Body of pancreas (tissue), 4 donors: Measurements from ENCODE around the gene P2RX3. TPM values are rescaled to one million over a fixed set of nuclear protein-coding genes. Genes with fewer than 3 reads are reported as not detected.
"Not testable (repeated sequence)": the region's sequence is repeated elsewhere in the genome, so short reads cannot be mapped to it uniquely, and the experiment has no call there.

Experiments
- ATAC-seq: fragments of 150-250 bp; one replicate; pipeline ENCODE4 v1.9.1; 2016
- DNase-seq, 4 donors: peaks; one replicate each; pipeline ENCODE4 v3.0.0-alpha.2; 2019
- H3K27ac ChIP-seq, 4 donors: fragments of 200-600 bp; sonication (generic); 1 replicate in 3 of 4; 2 replicates in 1 of 4; pipeline versions ENCODE4 v1.5.1 to v1.6.1; 2016 to 2019; ENCODE audit warnings: mild to moderate bottlenecking in 1 of 4, mixed read lengths in 1 of 4, moderate library complexity in 1 of 4
- H3K27me3 ChIP-seq, 2 donors: fragments of 200-600 bp; sonication (generic); one replicate each; pipeline ENCODE4 v1.6.0; 2016; ENCODE audit warnings: mild to moderate bottlenecking in 1 of 2
- H3K36me3 ChIP-seq, 2 donors: fragments of 200-600 bp; sonication (generic); replicated peaks in 1 of 2; 2 replicates each; pipeline ENCODE4 v1.5.1; 2016; ENCODE audit warnings: low read depth in 2 of 2; ENCODE audit not compliant: insufficient read depth in 1 of 2
- H3K4me1 ChIP-seq: fragments of 200-600 bp; sonication (generic); one replicate; pipeline ENCODE4 v1.6.0; 2016
- H3K4me3 ChIP-seq, 2 donors: fragments of 200-600 bp; sonication (generic); 1 replicate in 1 of 2; 2 replicates in 1 of 2; pipeline ENCODE4 v1.5.1; 2016 to 2019
- H3K9me3 ChIP-seq, 3 donors: fragments of 200-600 bp; sonication (generic); 1 replicate in 2 of 3; 2 replicates in 1 of 3; pipeline ENCODE4 v1.5.1; 2016
- POLR2A ChIP-seq, 3 donors: fragments of 450-650 bp; IDR thresholded peaks; one replicate each; pipeline ENCODE4 v1.6.1; 2016; ENCODE audit warnings: antibody characterized with exemption in 3 of 3, mild to moderate bottlenecking in 2 of 3
- WGBS, 2 donors: methylation state at CpG; one replicate each; pipeline ENCODE4 v1.1.5; 2017; 5-methylcytosine and 5-hydroxymethylcytosine counted together
- intact Hi-C: fragments of 100-400 bp; cut with DNase I; formaldehyde crosslinking; loops from one replicate; pipeline ENCODE4 v1.15.1; 2023
- total RNA-seq, 2 donors: library from RNA; depleted of rRNA; stranded (reverse); fragments of >200 nt; gene quantifications; one replicate each; pipeline ENCODE4 v1.1.0, GENCODE V29; 2016
- TF ChIP-seq, protein P1 (sequence below), 7 experiments: fragments of 450-650 bp in 4 of 7; fragments of 200-600 bp in 3 of 7; sonication (generic) in 3 of 7; IDR thresholded peaks; one replicate each; pipeline ENCODE4 v1.5.1; 2016 to 2019; ENCODE audit warnings: antibody characterized with exemption in 7 of 7

P2RX3 gene
- total RNA-seq, 2 donors from 2014 or later: not detected

DNA sequence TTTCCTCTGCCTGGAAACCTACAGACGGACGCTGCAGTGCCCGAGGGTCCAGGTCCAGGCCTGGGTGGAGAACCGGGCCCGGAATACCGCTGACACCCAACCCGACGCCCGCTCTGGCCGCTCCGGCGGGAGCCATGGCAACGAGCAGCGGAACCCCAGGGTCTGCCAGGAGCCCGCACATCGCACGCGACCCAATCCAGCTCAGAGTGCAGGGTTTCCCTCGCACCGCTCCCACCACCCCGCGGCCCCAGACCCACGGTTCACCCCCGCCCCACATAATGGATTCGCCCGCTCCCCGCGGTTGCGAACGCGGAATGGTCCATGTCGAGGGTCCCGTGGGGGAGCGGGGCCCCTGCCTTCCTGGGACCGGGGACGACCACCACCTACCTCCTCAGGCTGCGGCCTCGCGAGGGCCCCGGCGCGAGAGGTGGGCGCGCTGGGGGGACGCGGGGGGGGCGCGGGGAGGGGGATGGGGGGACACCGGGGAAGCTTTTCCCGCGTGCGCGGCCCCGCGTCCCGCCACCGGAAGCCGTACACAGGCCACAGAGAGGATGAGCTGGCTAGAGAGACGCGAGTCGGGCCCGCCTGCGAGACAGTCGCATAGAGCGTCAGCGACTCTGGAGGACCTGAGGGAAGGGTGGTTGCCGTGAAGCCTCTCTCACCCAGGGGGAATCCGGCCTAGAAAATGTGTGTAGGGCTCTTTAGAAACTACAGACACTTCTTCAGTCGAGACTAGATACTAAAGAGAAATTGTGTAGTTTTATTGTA, 2.6 kb upstream of the P2RX3 start, which contains the start of gene SSRP1:
Gene SSRP1 (minus strand): TSS at position 550 of the 768 bp plus-strand sequence. CDS start 771 bp downstream, outside the sequence.
- TF ChIP-seq, protein P1, sequence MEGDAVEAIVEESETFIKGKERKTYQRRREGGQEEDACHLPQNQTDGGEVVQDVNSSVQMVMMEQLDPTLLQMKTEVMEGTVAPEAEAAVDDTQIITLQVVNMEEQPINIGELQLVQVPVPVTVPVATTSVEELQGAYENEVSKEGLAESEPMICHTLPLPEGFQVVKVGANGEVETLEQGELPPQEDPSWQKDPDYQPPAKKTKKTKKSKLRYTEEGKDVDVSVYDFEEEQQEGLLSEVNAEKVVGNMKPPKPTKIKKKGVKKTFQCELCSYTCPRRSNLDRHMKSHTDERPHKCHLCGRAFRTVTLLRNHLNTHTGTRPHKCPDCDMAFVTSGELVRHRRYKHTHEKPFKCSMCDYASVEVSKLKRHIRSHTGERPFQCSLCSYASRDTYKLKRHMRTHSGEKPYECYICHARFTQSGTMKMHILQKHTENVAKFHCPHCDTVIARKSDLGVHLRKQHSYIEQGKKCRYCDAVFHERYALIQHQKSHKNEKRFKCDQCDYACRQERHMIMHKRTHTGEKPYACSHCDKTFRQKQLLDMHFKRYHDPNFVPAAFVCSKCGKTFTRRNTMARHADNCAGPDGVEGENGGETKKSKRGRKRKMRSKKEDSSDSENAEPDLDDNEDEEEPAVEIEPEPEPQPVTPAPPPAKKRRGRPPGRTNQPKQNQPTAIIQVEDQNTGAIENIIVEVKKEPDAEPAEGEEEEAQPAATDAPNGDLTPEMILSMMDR (IDR thresholded peaks at IDR 0.05): peak in 1 of 7 experiments; percentile 12
- peak; percentile 10 to 77 (median 73) for TF ChIP-seq POLR2A (IDR thresholded peaks at IDR 0.05)
- WGBS, 2 donors: 0% methylated on average over 8 to 67 of the region's 69 CpGs
- peaks cover 0 to 12% of the 10 kb centered on the region in 2 donors for H3K36me3 ChIP-seq
- no peaks in the 10 kb centered on the region for H3K9me3 ChIP-seq
- peak within 1 kb of the TSS; percentile 79 for H3K4me3 ChIP-seq
- ATAC-seq: peak; percentile 97
- DNase-seq: peak; percentile 85 to 91 (median 88)
- H3K27ac ChIP-seq: peak within 1 kb of the TSS; percentile 70 to 87 (median 80)
- H3K27me3 ChIP-seq: no peaks in the 10 kb centered on the region
- H3K4me1 ChIP-seq: peaks cover 19% of the 10 kb centered on the region
- intact Hi-C loops: no loop called here

DNA sequence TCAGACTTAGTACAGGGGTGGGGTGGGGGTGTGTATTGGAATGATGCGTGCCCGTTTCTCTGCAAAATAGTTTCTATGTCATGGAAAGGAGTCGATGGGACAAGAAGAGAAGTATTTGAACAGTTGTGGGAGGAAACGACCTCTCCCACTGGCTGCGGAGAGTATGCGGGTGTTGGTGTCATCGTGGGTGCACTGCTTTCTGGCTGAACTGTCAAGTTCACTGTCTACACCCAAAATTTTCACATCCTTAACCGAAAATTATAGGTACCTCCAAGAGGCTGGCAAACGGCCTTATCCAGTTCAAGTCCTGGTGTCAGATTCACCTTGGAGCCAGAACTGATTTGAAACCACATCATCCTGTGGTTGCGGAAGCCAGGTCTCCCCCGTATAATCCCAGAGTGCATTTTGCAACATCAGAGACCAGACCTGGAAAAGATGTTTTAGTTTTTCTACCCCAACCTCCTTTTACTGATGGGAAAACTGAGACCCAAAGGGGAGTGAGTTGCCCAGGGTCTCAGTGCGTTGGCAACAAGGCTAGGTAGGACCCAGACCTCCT, 2.0 kb upstream of the P2RX3 start:
- 23 to 25% methylated on average over 12 of the region's 12 CpGs for WGBS, 2 donors
- Histone ChIP-seq H3K4me1 (peaks cover 19% of the 10 kb centered on the region), H3K9me3 (no peaks in the 10 kb centered on the region), H3K27me3 (no peaks in the 10 kb centered on the region), H3K36me3 (peaks cover 0 to 11% of the 10 kb centered on the region in 2 donors), H3K27ac (peak overlapping the region; percentile 70 to 87 (median 80)), H3K4me3 (peak overlapping the region; percentile 79)
- TF ChIP-seq, protein P1 (IDR thresholded peaks at IDR 0.05): no peak
- TF ChIP-seq POLR2A (IDR thresholded peaks at IDR 0.05): no peak
- intact Hi-C loops: no loop called here
- ATAC-seq (peak; percentile 25), DNase-seq (no peak)

DNA sequence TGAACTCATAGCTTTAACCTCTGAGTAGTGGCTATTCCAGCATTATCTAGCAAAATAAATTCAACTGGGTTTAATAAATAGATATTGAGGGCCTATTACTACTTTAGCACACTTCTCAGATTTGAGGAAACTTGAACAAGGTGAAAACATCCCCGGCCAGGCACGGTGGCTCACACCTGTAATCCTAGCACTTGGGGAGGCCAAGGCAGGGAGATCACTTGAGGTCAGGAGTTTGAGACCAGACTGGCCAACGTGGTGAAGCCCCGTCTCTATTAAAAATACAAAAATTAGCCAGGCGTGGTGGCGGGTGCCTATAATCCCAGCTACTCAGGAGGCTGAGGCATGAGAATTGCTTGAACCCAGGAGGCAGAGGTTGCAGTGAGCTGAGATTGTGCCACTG, 1.3 kb upstream of the P2RX3 start:
- H3K4me3 ChIP-seq, H3K9me3 ChIP-seq, H3K36me3 ChIP-seq, intact Hi-C loops, H3K27me3 ChIP-seq, ATAC-seq, H3K27ac ChIP-seq, DNase-seq: not testable (repeated sequence)
- 79 to 90% methylated on average over 3 to 6 of the region's 6 CpGs for WGBS, 2 donors
- peaks cover 19% of the 10 kb centered on the region for H3K4me1 ChIP-seq

DNA sequence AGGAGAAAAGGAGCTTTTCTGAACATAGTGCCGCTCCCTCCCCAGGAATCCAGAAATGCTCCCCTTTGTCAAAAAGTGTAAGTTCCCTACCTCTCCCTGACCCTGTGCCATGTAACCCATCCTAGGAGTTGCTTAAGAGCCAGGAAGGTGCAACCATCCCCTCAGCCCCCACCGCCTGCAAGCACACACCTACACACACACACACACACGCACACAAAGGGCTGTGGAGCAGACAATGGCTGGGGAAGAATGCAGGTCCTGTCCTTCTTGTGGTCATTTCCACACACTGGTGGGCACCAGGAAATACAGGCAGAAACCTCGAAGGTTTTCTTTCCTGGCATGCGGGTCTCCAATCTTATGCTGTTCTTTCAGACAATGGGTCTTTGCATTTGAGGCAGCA, 1.2 kb downstream of the P2RX3 start:
- H3K27me3 ChIP-seq: no peaks in the 10 kb centered on the region
- peaks cover 14% of the 10 kb centered on the region for H3K4me1 ChIP-seq
- 68 to 70% methylated on average over 5 of the region's 5 CpGs for WGBS, 2 donors
- intact Hi-C loops: no loop called here
- ATAC-seq (no peak), DNase-seq (no peak)
- no peak overlapping the region for H3K27ac ChIP-seq
- no peak overlapping the region for H3K4me3 ChIP-seq
- no peaks in the 10 kb centered on the region for H3K36me3 ChIP-seq
- TF ChIP-seq POLR2A (IDR thresholded peaks at IDR 0.05): no peak
- TF ChIP-seq, protein P1 (IDR thresholded peaks at IDR 0.05): no peak
- H3K9me3 ChIP-seq: no peaks in the 10 kb centered on the region

DNA sequence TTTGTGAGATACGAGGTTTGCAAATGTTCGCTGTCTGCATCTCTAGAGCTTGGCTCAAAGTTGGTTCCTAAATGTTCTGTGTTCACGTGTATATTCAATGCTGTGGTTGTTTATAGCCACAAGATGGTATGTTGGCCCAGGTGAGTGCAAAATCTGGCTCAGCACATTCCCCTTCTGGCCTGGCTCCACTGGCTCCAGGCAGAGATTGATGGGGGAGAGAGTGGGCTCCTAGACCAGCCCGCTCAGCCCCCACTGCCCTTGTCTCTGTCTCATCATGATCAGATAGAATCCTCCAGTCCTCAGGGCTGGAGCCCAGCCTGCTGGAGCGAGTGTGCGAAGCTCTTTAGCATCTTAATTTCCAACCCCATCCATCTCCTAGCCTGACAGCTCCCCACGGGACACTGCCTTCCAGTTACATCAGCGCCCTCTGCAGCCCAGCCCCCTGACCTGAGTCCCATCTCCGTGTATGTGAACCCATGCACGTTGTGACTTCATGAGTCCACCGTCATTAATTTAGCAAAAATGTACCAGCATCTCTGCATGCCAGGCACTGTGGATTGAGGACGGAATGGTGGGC, 2.0 kb downstream of the P2RX3 start:
- TF ChIP-seq, protein P1 (IDR thresholded peaks at IDR 0.05): peak in 1 of 7 experiments; percentile 11
- TF ChIP-seq POLR2A (IDR thresholded peaks at IDR 0.05): no peak
- Histone ChIP-seq H3K4me3 (no peak overlapping the region), H3K27ac (no peak overlapping the region), H3K36me3 (no peaks in the 10 kb centered on the region), H3K27me3 (no peaks in the 10 kb centered on the region), H3K4me1 (peaks cover 10% of the 10 kb centered on the region), H3K9me3 (no peaks in the 10 kb centered on the region)
- ATAC-seq (no peak), DNase-seq (peak in 1 of 4 donors; percentile 29)
- intact Hi-C loops: no loop called here
- 30 to 34% methylated on average over 12 of the region's 12 CpGs for WGBS, 2 donors
